NCI-H510A treated with DMSO at 0.1 percent for 48 hours (cell line): ENCODE results near the gene BIRC3.

ENCODE experiments used
- DNase-seq: peaks from one replicate; lab custom pipeline; 2025; lab: John Stamatoyannopoulos, UW

Gene BIRC3

GRCh38 chr11:102375720-102376399 lies 58.6 kb downstream of the BIRC3 start:
- no peak for DNase-seq

GRCh38 chr11:102377891-102378290 lies 60.6 kb downstream of the BIRC3 start:
- DNase-seq = no peak

GRCh38 chr11:102378818-102379217 lies 61.5 kb downstream of the BIRC3 start:
- DNase-seq = no peak

DNA sequence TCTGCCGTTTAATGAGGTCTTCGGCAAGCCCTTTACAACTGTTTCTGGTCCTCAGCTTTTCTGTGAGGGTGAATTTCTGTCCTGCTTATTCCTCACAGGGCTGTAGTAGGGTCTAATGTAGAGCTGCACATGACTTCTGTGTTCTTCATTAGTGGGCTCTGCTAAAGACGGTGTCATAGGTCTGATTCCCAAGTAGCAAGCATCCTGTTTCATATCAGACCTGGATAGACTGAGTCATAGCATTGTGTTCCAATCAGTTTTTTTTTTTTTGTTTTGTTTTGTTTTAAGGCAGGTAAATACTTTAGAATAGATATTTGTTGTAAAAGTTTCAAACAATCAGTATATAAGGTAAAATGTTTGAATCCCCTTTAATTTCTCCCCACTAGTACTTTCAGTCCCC lies 65.1 kb downstream of the BIRC3 start:
- no peak for DNase-seq

DNA sequence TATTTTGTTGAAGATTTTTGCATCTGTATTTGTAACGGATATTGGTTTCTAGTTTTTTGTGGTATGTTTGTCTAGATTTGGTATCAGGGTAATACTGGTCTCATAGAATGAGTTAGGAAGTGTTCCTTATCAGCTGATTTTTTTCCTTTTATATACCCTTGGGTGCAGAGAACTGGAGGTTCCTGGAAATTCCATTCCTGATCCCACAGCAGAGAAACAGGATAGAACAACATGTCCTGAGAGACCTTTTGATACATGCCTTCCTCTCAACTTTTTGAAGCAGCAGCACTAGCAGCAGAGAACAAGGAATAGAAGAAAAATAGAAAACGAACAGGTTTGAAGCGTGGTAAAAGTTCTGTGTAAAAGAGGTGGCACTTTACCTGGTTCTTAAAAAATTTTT lies 66.6 kb downstream of the BIRC3 start:
- DNase-seq = no peak

GRCh38 chr11:102384419-102385079 lies 67.3 kb downstream of the BIRC3 start:
- DNase-seq = no peak

GRCh38 chr11:102385085-102386007 lies 68.1 kb downstream of the BIRC3 start:
- DNase-seq = no peak

GRCh38 chr11:102386136-102386734 lies 69.0 kb downstream of the BIRC3 start:
- DNase-seq = no peak

GRCh38 chr11:102387043-102387781 lies 69.9 kb downstream of the BIRC3 start:
- DNase-seq = no peak
